Measurements from ENCODE around the gene BCKDHB.

The BCKDHB gene

DNA sequence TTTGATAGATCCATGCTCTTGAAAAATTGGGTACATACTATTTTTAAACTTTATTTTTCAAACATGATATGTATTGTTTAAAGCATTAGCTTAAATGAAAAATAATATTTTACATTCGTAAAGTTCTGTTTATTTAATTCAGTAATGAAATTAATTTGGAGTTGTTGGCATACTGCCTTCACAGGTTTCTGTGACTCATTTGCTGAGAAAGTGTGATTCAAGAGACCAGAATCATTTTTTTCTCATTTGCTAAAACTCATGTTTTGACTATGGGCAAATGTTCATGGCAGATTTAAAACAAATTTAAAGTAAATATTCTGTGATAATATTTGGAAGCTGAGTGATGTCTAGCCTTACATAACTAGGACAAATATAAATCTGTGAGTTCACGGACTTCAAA, 230.4 kb downstream of the BCKDHB start:
- DNase-seq, result no peak

DNA sequence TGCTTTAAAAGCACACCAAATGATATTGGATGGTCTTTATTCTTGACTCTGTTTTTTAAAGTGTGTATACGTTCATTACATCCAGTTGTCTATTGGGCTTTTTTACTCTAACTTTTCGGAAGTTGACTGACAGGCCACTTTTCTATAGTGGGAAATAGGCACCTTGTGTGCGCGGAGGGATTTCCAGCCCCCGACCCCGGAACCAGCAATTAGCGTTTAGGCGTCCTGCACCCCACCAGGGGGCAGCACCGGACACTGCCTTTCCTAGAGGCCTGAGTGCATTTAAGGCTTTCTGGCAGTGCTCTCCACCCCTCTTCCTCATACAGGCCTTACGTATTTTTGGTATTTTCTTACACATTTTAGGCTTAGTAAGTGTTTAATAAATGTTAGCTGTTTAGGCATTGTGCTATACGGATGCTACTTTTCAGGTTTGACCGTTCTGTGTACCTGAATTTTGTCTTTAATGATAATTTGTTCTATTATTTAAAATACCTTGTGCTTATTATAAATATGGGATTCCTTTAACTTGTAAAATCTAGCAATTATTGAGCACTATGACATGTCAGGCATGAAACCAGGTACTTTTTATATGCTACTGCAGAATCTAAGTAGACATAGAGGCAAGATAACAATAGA, 231.8 kb downstream of the BCKDHB start:
- DNase-seq, result peak; percentile 61

GRCh38 chr6:80339421-80339820, 232.9 kb downstream of the BCKDHB start:
- DNase-seq, result no peak

GRCh38 chr6:80340280-80340679, 233.8 kb downstream of the BCKDHB start:
- no peak for DNase-seq

DNA sequence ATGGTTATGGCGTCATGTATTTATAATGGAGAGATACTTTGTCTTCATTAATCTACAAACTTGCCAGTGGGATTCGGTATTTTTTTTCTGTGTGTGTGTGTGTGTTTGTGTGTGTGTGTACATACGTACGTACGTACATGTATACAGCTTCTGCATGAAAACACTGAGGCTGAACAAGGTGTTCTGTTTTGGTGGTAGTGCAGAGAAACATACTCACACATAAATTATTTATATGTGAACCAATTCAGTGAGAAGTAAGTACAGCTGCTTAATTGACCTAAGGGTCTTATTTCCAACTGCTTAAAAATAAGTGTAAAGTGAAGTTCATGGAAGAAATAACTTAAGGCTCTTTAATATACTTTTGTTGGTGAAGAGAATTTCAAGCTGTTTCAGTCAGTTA, 234.2 kb downstream of the BCKDHB start:
- no peak for DNase-seq

DNA sequence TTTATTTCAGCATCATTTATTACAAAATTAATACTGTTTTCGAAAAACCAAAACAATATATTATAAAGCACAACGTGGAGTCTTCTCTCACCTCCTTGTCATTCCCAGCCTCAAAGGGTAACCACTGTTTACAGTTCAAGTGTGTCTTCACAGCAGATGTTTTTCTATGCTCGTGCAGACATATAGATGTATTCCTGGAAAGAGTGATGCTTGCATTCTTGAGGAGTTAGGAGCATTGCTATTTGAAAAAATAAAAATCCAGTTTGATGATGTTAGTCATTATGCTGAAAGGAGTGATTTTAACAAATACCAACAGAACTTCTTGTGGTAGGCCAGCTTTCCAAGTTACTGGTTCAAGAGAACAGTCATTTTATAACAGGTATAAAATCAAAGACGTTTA, 234.9 kb downstream of the BCKDHB start:
- no peak for DNase-seq

- DNase-seq, result no peak
Observed at GRCh38 chr6:80343511-80343910, 237.0 kb downstream of the BCKDHB start.

GRCh38 chr6:80347101-80347500, 240.6 kb downstream of the BCKDHB start:
- no peak for DNase-seq

GRCh38 chr6:80348263-80348662, 241.8 kb downstream of the BCKDHB start:
- DNase-seq, result no peak

- no peak for DNase-seq
Observed at GRCh38 chr6:80356000-80356399, 249.5 kb downstream of the BCKDHB start.

DNA sequence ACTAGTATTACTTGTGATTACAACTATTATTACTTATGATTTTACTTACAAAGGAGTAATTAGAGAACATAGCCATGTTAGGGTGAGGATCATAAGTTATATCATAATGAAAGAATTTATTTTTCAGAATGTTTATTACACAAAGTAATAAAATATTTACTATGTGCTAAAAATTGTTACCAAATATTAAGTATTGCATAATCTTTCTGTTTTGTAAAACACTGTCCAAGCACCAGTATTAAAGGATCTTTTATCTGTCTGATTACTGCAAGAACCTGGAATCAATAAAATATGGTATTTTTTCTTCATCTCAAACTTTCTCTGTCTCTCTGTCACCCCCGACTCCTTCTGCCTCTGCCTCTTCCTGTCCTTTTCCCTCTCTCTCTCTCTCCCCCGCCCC, 250.1 kb downstream of the BCKDHB start:
- no peak for DNase-seq

GRCh38 chr6:80357081-80357480, 250.6 kb downstream of the BCKDHB start:
- DNase-seq, result no peak

GRCh38 chr6:80357674-80358073, 251.2 kb downstream of the BCKDHB start:
- DNase-seq, result no peak

- no peak for DNase-seq
Observed at GRCh38 chr6:80363501-80364122, 257.1 kb downstream of the BCKDHB start.

GRCh38 chr6:80364149-80364548, 257.7 kb downstream of the BCKDHB start:
- DNase-seq, result no peak

GRCh38 chr6:80366051-80366450, 259.6 kb downstream of the BCKDHB start:
- no peak for DNase-seq

DNA sequence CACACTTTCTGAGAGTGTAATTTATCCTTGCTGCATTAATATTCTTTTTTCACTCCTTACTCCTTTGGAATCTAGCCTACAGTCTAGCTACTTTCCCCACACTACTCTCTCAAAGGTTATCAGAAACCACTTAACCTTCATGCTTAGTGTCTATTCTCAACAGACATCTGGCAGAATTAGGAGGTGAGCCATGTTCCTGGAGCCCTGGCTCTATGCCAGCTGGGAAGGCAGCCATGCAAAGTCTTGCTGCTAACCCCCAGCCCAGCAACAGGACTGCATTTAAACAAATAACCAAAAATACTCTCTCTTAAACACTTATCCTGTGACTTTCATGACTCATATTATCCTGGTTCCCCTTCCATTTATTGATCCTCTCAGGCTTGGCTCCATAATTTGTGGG, 260.2 kb downstream of the BCKDHB start:
- DNase-seq, result peak; percentile 58

DNA sequence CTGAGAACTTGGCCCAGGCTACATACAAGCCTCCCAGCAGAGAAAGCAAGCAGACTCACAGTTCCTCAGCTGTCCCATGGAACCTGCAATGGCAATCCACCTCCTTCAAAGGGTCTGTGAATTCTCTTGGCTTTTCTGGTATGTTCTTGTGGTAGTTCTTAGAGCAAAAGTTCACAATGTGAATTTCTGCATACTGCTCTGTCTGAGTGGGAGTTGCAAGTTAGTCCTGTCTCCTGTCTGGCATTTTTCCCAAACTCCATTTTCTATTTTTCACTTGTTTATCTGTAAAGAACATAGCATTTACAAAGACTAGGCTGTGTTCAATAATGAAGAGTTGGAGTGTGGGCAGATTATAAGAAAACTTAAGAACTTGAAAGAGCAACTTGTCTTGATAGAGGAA, 269.9 kb downstream of the BCKDHB start:
- DNase-seq, result no peak

DNA sequence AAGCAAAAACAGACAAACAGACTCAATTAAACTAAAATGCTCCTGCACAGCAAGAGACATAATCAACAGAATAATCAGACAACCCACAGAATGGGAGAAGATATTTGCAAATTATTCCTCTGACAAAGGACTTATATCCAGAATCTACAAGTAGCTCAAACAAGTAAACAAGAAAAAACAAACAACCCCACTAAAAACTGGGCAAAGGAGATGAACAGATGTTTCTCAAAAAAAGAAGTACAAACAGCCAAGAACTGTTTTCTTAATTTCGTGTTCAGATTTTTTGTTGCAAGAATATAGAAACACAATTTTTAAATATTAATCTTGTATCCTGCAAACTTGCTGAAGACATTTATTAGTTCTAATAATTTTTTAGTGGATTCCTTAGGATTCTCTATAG, 274.1 kb downstream of the BCKDHB start:
- DNase-seq, result no peak

- peak; percentile 9 for DNase-seq
Observed at GRCh38 chr6:80382811-80383210, 276.3 kb downstream of the BCKDHB start.

- DNase-seq, result no peak
Observed at GRCh38 chr6:80388507-80388906, 282.0 kb downstream of the BCKDHB start.
